Activated CD4-positive, alpha-beta T cell treated with anti-CD3 and anti-CD28 coated beads, Interleukin-2, amount 50 U/mL, for 24 hours (primary cell): ENCODE results near the gene RIN1.
A peak's percentile ranks its signal among the peaks of the same experiment; 100 is the strongest.
"Not testable (repeated sequence)": the region's sequence is repeated elsewhere in the genome, so short reads cannot be mapped to it uniquely, and the experiment has no call there.

Experiments used
- DNase-seq, 2 donors: peaks; one replicate each; pipeline ENCODE4 v3.0.0-alpha.2; 2020; ENCODE audit warnings: low read depth in 1 of 2, low spot score in 1 of 2

RIN1 gene

DNA sequence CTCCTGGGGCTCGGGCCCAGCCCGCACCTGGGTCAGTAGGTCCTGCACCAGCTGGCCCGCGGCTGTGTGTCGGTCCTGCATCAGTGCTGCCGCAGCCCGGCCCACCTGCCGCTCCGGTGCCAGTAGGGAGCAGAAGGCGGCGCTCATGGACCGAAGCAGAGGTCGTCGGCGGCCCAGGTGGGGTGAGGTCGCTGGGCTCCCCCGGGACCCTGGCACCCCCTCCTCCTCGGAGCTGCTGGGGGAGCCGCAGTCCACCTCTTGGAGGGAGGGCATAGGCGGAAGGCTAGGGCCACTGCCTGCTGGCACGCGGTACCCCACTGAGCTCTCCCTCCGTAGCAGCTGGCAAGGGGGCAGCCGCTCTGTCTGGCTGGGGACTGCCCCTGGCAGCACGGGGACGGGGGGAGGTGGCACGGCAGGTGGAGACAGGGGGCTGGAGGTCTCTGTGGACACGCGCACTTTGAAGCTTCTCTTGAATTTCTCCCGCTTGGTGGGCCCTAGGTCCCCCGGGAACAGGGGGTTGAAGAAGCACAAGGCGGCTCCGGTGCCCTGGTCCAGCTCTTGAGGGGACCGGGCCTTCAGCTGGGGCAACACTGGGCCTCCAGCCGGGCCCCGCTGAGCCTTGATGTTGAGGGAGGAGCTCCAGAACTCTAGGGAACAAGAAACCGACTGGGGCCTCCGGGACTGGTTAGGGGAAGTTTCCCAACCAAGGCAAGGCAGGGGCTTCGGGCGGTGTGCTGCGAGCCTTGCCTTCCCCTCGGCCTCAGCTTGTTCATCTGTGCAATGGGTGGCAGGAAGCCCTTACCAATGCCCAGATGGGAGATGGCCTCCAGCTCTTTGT, 1.4 kb downstream of the RIN1 start:
- DNase-seq = no peak

DNA sequence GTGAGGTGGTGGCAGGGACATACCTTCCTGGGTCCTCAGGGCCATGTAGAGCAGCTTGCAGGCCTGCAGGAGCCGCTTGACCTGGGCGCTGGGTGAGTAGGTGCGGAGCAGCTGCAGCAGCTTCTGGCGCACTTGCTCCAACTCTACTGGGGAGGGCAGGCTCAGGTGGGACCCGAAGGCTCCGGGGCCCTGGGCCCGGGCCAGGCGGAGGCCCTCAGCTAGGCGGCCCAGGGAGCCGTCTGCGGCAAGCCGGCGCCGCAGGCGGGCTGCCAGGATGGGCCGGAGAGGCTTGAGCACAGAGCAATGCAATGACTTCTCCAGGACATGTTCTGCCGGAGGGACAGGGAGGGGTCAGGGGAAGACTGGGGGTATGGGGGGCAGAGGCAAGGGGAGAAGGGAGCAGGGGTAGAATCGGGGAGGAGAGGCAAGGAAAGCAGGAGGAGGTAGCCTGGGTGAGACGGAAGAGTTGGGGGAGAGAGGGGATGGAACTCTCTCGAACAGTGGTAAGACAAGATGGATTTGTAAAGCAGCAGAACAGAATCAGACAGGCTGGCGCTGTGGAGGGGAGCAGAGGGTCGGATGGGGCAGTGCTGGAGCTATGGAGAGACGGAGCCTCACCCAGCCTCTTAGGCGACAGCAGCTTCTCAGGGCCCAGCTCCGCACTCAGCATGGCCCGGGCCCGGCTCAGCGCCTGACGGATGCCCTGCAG, 2.2 kb downstream of the RIN1 start:
- no peak for DNase-seq

DNA sequence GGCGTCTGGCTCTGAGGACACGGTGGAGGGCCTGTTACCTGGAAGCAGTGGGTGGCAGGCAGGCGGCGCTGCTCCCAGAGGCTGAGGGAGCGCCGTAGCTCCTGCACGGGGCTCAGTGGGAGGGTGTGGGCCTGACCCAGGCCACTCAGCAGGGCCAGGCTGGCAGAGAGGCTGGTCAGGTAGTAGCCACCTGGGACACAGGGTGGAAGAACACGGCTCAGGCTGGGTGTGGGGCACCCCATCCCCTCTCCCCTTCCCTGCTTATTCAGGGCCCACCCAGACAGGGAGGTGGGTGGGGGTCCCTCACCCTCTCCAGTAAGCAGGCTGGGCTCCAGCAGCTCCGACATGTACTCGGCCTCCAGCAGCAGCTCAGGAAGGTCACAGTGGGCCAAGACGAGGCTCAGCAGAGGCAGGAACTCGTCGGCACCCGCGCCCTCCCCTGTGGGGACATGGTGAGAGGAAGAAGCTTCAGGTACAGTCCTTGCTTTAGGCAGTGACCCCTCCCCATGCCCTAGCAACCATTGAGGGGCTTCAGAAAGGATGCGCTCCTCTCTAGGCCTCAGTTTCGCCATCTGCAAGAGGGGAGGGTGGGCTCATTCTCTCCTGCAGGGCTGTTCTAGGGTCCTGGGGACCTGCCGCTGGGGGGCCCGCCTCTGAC, 2.9 kb downstream of the RIN1 start:
- DNase-seq = no peak

DNA sequence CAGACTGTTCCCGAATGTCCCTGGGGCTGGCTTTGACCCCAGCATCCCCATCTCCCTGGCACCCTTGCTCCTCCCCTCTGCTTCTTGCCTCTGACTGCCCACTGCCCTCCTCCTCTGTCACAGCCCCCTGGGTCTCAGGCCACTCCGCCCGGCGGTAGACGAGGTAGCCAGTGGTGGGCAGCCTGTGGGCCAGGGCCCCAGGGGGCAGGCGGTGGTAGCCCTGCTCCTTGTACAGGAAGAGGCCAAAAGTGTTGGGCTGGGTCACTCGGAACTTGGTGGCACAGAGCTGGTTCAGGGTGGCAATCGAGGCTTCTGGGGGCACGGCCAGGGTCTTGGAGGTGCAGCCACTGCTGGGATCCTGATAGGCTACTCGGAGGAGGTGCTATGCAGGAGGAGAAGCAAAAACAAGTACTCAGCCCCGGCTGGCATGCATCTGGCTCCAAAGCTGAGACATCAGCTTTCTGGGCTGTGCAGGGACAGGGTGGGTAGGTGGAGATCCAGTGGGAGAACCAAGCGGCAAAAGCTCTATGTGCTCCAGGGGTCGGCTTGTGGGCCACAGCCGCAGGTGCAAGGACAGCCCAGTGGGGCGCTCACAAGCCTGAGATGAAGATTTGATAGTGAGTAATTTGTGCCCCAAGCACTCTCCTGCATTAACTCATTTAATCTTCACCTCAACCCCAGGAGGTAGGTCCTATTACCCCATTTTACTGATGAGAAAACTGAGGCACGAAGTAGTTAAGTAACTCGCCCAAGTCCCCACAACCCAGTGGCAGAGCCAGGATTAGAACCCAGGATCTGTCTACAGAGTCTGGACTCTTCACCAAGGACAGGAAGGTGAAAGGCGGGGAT, 3.6 kb downstream of the RIN1 start:
- no peak for DNase-seq

DNA sequence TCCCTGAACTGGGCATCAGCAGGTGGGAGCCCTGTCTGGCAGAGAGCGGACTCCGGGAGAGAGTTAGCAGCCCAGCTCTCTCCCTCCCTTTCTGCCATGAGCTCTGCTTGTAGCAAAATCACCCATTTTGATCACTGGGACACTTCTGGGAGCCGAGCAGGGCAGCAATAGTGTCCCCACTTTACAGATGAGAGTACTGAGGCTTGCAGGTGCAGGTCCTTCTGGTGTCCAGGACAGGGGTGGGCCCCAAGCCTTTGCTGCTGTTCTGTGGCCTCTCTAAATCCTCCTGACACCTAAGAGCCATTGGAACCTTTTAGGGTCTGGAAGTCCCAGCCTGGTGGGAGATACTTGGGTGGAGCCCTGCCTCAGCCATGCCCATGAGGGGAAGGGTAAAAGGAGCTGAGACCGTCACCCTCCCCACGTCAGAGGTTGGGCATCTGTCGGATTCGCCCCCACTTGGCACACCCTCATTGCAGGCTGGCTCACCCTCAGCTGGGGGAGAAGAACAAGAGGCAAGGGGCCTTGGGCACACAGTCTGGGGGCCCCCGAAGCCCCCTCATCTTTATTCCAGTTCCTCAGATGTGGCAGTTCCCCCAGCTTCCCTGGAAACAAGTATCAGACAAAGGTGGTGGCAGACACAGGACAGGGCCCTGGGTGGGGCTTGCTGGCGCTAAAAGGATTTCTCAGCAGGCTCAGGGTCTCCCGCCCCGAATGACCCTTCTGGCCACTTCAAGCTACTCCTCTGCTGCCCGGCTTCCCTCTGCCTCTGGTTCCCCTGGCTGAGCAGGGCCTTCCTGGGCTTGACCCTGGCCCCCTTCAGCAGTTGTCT, 4.5 kb downstream of the RIN1 start:
- DNase-seq = no peak

DNA sequence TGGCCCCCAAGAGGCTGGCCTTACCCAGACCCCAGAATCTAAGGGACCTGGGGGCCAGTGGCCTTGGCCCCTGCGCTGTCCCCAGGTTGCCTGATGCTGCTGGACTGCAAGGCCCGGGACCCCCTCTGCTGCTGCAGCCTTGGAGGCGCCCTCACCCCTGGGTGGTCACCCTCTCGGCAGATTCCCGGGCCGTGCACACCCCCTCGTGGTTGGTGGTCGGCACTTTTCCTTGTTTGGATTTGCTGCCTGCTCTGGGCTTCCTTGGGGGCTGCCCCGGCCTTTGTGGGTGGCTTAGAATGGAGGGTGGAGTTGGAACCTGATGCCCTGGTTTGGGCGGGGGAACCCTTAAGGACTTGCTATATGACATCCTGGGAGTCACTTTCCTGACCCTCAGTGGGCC, 5.3 kb downstream of the RIN1 start:
- DNase-seq = no peak

DNA sequence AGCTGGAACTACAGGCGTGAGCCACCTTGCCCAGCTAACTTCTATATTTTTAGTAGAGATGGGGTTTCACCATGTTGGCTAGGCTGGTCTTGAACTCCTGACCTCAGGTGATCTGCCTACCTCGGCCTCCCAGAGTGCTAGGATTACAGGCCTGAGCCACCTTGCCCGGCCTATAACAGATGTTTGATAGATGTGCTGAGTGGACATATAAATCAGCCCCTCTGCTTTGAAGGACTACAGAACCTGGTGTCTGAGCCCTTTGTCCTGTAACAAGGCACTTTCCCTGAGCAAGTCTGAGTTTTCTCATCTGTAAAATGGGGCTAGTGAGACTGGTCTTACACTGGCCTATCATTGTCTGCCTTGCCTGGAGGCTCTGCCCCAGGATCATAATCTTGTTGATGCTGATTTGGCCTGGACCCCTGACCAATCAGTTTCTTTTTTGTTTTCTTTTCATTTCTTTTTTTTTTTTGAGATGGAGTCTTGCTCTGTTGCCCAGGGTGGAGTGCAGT, 7.0 kb downstream of the RIN1 start:
- no peak for DNase-seq

DNA sequence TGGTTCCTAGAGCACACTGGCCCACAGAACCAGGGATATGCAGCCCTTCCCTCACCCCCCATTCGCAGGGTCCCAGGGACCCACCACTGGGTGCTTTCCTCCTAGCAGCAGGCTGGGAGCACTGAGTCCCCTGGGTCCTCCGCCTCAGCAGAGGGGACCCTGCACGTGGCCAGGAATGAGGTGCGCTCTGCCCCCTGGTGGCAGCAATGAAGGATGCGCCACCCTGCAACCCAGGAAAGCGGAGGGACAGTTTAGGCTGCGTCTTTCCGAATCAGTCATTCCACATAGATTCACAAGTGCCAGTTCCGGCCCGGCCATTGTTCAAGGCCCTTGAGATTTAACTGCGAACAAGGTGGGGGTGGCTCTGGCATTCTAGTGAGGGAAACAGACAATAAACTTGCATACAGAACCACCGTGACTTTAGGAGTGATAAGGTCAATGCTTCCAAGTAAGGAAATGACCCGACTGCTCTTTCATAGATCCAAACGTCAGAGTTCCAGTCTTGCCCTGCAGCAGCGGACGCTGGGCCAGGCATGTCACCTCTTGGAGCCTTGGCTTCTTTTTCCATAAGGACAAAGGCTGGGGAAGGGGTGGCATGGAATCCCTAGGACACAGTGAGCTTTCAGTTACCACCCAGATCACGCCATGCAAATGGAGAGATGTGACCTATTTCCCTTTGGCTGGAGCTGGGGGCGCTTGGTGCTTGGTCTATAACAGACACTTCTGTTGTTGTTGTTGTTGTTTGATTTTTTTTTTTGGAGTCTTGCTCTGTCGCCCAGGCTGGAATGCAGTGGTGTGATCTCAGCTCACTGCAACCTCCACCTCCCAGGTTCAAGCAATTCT, 7.7 kb downstream of the RIN1 start:
- peak; percentile 78 to 80 for DNase-seq

DNA sequence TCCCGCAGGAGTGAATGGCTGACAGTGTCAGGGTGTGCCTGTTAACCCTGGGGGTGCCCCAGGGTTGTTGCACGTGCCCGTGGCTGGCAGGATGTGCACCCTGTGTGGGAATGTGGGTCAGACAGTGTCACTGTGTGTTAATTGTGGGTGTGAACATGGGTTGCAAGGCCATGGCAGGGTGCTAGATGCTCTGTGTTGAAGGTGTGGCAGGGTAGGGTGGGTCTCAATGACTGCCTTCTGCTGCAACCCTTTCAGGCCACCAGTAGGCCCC, 8.3 kb downstream of the RIN1 start:
- no peak for DNase-seq

DNA sequence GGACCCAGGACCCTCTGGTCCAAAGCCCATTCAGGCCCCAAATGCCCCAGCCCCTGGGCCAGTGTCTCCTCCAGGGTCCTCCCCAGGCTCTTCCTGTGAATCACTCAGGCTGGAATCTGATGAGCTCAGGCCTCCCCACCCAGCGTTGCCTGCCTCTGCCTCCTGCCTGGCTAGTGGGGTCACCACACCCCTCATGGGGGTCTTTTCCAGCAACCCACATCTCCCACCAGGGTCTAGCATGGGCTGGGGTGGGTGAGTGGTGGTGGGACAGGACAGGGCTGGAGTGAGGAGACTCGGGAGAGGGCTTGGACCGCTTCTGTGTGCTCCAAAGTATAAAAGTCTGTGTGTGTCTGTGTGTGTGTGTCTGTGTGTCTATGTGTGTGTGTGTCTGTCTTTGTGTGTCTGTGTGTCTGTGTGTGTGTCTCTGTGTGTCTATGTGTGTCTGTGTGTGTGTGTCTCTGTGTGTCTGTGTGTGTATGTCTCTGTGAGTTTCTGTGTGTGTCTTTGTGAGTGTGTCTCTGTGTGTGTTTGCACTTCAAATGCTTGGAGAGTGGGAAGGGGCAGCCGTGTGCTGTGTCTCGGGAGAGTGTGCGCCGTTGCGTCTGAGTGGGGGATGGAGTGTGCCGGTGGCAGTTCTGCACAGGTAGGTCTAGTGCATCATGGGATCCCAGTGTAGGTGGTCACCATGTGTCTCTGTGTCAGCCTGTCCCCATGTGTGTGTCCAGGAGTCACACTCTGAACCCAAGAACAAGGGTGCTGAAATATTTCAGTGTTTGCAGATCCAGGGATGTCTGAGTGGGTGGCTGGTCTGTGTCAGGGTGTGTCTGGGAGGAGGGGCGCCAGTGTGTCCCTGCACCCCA, 8.8 kb downstream of the RIN1 start:
- DNase-seq = no peak

DNA sequence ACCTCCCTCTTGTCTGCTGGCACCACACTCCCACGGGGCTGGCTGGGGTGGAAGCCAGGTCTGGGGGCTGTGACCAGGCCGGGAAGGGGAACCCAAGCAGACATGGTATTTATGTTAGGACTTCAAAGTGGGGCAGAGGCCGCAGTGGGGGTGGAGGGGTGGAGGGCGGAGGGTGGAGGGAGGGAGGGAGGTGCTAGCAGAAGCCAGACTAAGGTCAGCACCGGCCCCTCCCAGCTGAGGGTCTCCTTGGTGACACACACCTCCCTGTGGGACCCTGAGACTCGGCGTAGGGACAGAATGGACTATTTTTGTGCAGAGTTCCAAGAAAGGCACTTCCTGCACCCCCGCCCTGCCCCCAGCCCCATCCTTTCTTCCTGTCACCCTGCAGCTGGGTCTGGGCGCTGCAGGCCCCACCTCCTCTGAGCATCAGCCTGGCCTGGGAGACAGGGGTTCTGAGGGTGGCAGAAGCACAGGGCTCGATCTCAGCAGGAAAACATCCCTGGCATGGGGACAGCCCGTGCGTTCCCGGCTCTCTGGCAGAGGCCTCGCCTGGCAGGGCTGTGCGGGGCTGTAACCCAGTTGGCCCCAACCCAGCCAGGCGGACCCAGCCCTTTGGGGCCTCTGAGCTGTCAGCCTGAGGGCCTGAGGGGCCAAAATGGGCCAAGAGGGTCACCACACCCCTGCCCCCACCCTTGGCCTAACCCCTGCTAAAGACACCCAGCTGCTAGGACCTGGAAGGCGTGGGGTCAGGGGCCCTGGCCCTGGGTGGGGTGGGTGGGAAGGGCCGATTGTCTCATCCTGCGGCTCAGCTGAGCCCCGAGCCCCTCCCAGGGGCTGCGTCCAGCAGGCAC, 9.7 kb downstream of the RIN1 start:
- no peak for DNase-seq

DNA sequence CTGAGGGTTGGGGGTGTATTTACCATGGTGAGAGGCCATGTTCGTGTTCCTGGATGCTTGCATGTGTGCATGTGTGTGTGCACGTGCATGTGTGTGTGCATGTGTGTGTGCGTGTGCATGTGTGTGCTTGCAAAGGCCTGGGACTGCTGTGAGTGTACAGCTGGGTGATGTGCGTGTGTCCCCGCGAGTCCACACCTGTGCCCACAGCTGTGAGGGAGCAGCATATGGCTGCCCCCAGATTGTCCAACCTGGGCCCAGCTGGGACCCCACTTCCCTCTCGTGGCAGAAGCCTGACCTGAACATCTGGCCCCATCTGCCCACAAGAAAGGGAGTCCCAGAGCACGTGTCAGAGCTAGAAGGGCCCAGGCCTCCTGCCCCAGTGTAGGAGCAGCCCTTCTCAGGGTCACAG, 11.0 kb downstream of the RIN1 start:
- no peak for DNase-seq

DNA sequence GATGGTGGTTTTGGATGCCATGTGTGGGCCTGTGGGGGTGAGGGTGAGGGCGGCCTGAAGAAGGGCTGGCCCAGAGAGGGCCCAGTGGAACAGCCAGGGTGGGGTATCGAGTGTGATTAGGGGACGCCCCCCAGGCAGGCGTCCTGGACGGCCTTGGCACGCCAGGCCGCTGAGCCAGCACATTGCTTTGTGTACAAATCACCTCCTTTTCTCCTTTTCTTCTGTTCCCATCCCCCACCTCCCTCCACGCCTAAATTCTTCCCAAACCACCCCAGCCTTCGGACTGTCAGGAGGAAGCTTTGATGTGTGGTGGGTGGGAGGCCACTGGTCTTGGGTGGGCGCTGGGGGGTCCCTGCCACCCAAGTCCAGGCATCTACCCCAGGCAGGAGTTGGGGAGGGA, 11.6 kb downstream of the RIN1 start:
- no peak for DNase-seq

DNA sequence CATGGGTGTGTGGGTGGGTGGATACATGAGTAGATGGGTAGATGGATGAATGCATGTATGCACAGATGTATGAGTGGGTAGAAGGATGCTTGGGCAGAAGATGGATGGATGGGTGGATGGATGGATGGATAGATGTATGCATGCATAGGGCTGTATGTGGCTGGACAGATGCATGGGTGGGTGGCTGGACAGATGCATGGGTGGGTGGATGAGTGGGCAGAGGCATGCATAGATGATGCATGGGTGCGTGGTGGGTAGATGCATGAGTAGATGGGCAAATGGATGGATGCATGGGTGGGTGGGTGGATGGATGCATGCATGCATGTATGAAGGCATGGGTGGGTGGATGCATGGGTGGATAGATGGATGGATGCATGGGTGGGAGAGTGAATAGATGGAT, 12.6 kb downstream of the RIN1 start:
- DNase-seq = no peak

DNA sequence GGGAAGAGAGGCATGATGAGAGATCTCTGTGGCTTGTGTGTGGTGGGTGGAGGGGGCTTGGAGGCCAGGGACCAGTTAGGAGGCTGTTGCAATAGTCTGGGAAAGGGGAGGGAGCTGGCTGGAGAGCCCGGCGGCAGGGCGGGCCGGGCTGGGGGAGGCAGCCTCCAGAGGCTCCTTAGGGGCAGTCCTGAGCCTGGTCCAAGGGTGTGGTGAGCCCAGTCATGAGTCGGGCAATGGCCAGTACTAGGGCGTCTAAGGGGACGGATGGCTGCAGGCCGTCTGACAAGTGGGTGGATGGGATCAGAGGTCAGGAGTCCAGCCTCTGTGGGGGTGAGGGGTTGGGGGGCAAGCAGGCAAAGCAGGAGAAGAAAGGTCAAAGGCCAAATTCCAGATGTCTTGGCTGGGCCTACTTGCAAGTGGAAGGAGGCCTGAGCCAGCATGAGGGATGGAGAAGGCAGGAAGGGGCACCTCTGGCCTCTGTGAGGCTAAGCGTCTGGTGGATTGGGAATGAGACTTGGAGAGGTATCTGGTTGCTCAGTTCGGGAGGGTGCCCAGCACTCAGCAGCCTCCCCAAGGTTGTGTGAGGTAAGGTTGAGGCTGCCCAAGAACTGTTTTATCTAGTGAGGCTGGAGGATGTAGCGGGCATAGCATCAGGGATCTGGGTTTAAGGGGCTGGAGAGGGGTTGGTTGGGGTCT, 13.4 kb downstream of the RIN1 start:
- no peak for DNase-seq

DNA sequence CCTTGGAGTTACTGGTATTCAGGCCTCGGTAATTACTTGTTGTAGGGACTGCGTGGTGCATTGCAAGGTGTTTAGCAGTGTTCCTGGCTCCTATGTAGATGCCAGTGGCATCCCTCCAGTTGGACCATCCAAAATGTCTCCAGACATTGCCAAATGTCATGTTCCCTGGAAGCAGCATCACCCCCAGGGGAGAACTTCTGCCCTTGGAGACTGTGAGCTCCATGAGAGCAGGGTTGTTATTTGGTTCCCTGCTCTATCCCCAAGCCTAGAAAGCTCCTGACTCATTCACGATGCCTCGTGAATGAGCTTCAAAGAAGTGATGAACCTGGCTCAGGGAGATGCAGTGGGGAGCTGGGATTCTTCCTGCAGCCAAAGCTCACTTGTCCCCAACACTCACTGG, 14.6 kb downstream of the RIN1 start:
- no peak for DNase-seq

DNA sequence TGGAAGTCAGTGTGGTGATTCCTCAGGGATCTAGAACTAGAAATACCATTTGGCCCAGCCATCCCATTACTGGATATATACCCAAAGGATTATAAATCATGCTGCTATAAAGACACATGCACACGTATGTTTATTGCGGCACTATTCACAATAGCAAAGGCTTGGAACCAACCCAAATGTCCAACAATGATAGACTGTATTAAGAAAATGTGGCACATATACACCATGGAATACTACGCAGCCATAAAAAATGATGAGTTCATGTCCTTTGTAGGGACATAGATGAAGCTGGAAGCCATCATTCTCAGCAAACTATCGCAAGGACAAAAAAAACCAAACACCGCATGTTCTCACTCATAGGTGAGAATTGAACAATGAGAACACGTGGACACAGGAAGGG, 15.5 kb downstream of the RIN1 start:
- DNase-seq = not testable (repeated sequence)
